ENCODE measurements around the gene APOL5. TPM values are rescaled to one million over a fixed set of nuclear protein-coding genes. Genes with fewer than 3 reads are reported as not detected.

Gene APOL5
- total and polyA plus RNA-seq, 10 of the 15 experiments (the other 5 are each of a cell fraction or from before 2014, with no cell fraction given) = not detected

DNA sequence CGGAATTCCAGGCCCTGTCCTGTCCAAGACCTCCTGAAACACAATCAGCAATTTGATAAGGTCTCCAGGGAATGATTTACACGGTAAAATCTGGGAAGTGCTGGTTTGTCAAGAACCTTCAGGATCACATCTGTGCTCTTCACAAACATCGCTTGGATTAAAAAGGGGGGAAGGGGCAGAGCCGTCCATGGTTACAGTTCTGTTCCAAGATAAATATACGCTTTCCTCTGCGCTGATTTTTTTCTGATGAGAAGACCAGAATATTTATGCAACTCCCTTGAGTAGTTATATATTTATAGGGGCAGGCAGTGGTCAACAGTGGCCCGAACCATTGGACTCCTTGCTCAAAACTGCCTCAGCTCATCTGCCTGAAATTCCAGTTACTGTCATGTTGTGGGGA is 9.2 kb upstream of the APOL5 start (continued):
- TF ChIP-seq TCF7 (IDR thresholded peaks at IDR 0.05; ENCODE audit: borderline replicate concordance) = no peak
- no peak for TF ChIP-seq FOXK2 (IDR thresholded peaks at IDR 0.05)
- TF ChIP-seq POLR2A (IDR thresholded peaks at IDR 0.05; ENCODE audit: low read depth, low read length) = no peak
- no peak for TF ChIP-seq JUNB (IDR thresholded peaks at IDR 0.05)
- TF ChIP-seq, protein P1, sequence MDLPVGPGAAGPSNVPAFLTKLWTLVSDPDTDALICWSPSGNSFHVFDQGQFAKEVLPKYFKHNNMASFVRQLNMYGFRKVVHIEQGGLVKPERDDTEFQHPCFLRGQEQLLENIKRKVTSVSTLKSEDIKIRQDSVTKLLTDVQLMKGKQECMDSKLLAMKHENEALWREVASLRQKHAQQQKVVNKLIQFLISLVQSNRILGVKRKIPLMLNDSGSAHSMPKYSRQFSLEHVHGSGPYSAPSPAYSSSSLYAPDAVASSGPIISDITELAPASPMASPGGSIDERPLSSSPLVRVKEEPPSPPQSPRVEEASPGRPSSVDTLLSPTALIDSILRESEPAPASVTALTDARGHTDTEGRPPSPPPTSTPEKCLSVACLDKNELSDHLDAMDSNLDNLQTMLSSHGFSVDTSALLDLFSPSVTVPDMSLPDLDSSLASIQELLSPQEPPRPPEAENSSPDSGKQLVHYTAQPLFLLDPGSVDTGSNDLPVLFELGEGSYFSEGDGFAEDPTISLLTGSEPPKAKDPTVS (IDR thresholded peaks at IDR 0.05; ENCODE audit: low read depth, low read length) = no peak
- TF ChIP-seq CREM (IDR thresholded peaks at IDR 0.05; ENCODE audit: low read depth) = no peak
- no peak for TF ChIP-seq STAT3 (IDR thresholded peaks at IDR 0.05; ENCODE audit: low read depth, low read length)
- TF ChIP-seq FOS (IDR thresholded peaks at IDR 0.05; ENCODE audit: borderline replicate concordance, extremely low read depth, insufficient read length) = no peak
- TF ChIP-seq SKIL (IDR thresholded peaks at IDR 0.05; ENCODE audit: low read depth, poor library complexity, severe bottlenecking) = no peak
- TF ChIP-seq POLR2AphosphoS2 (IDR thresholded peaks at IDR 0.05; ENCODE audit: low read depth, low read length) = no peak
- TF ChIP-seq STAT1 (conservative IDR thresholded peaks at IDR 0.05) = no peak

- no peak for ATAC-seq
- Histone ChIP-seq H3K27me3 (replicated peaks in 1 of 2; ENCODE audit: control insufficient read depth in 2 of 2, insufficient read depth in 2 of 2, low read length in 1 of 2) (no peaks in the 10 kb centered on the region), H3K9me3 (replicated peaks; ENCODE audit: control insufficient read depth, insufficient read depth, low read length) (no peaks in the 10 kb centered on the region), H3K79me2 (ENCODE audit: control insufficient read depth, insufficient read depth, low read length) (no peaks in the 10 kb centered on the region), H4K20me1 (ENCODE audit: control insufficient read depth, insufficient read depth) (no peaks in the 10 kb centered on the region), H3K9ac (ENCODE audit: control insufficient read depth, insufficient read depth, low read length) (no peak overlapping the region), H3K4me2 (ENCODE audit: control insufficient read depth, insufficient read depth) (no peak overlapping the region), H3K36me3 (ENCODE audit: control insufficient read depth in 2 of 2, insufficient read depth in 2 of 2, low read length in 1 of 2) (no peaks in the 10 kb centered on the region), H2AFZ (ENCODE audit: control insufficient read depth, low read depth, low read length) (no peak overlapping the region), H3K27ac (ENCODE audit: control insufficient read depth, insufficient read depth) (no peak overlapping the region), H3K4me1 (ENCODE audit: control insufficient read depth, insufficient read depth, low read length) (no peaks in the 10 kb centered on the region), H3K4me3 (no peak overlapping the region)
- SMC1A ChIA-PET (ENCODE audit: uncharacterized antibody, unreplicated experiment) = interaction anchor here (0.6 kb wide), 1 partner anchor 23 kb away, joined by 3 read pairs; no protein-coding TSS in a partner anchor
- CTCF ChIA-PET = no interaction called here
- no peak for FAIRE-seq
- 37% methylated on average over 7 of the region's 7 CpGs for WGBS (ENCODE audit: insufficient coverage, insufficient replicate concordance, low lambda C conversion rate, missing lambda C conversion rate)
- POLR2A ChIA-PET = no interaction called here
- in situ Hi-C loops (cut with MboI) (no loop called here), intact Hi-C loops (cut with micrococcal nuclease; ENCODE audit: unreplicated experiment) (no loop called here)
- RAD21 ChIA-PET (ENCODE audit: unreplicated experiment) = no interaction called here
- no TSS peak for BruUV-seq (replicated peaks)
- no peak for DNase-seq (ENCODE audit: low read depth, low spot score)
- TF ChIP-seq BMI1 (IDR thresholded peaks at IDR 0.05; ENCODE audit: borderline replicate concordance) = no peak
- TF ChIP-seq ATF7 (IDR thresholded peaks at IDR 0.05; ENCODE audit: low read depth) = no peak
- no peak for TF ChIP-seq TCF3 (IDR thresholded peaks at IDR 0.05; ENCODE audit: borderline replicate concordance, insufficient read depth, low read depth, low read length)
- TF ChIP-seq STAT3 (IDR thresholded peaks at IDR 0.05; ENCODE audit: low read depth, low read length) = no peak
- TF ChIP-seq SIX5 (IDR thresholded peaks at IDR 0.05; ENCODE audit: low read depth, low read length, severe bottlenecking) = no peak
- TF ChIP-seq IKZF2 (IDR thresholded peaks at IDR 0.05) = no peak
- TF ChIP-seq ZNF384 (IDR thresholded peaks at IDR 0.05; ENCODE audit: borderline replicate concordance, low read depth, low read length) = no peak
- no peak for TF ChIP-seq PKNOX1 (IDR thresholded peaks at IDR 0.05)
- no peak for TF ChIP-seq SKIL (IDR thresholded peaks at IDR 0.05; ENCODE audit: low read depth, poor library complexity, severe bottlenecking)
- no peak for TF ChIP-seq CHD1 (IDR thresholded peaks at IDR 0.05; ENCODE audit: low read depth, low read length)
Observed at GRCh38 chr22:35708917-35709316, 8.8 kb upstream of the APOL5 start.

Data from GM12878 (cell line).